Measurements from ENCODE around the gene PRKCZ. TPM values are rescaled to one million over a fixed set of nuclear protein-coding genes. Genes with fewer than 3 reads are reported as not detected.

The PRKCZ gene
- total and polyA plus RNA-seq, 2 experiments from 2014 or later: 1.4 to 2.8 TPM

DNA sequence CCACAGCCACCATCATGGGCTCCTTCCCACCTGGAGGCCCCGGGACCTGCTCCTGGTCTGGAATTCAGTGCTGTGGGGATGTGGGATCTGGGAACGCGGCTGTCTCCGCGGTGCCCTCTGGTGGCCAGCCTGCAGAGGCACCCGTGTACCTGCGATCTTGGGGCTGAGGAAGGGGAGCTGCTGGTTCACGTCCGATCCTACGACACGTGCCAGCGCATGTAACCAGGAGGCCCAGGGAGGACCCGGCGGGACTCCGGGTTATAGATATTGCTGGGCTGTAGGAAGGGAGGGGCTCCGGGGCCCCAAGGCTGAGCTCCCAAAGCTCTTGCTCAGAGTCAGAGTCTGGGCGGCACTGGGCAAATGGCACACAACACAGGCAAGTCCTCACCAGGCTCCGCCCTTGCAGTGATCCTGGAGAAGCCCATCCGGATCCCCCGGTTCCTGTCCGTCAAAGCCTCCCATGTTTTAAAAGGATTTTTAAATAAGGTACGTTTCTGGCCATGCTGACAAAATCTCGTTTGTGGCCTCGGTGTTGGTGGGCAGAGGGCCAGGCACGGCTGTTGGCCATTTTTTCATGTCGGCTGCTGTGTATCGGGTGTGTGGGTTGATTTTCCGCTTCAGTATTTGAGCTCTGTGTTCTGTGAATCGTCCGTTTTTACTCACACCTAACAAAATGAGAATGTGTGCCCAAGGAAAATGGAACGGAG lies 124.3 kb downstream of the PRKCZ start:
- no peaks in the 10 kb centered on the region for H3F3A ChIP-seq (ENCODE audit: insufficient read depth)
- TF ChIP-seq EZH2phosphoT487 (IDR thresholded peaks at IDR 0.05; ENCODE audit: insufficient read depth, low read depth) (no peak), EZH2 (IDR thresholded peaks at IDR 0.05; ENCODE audit: insufficient read depth, poor library complexity, severe bottlenecking) (no peak)
- 6 to 8% methylated on average over 31 of the region's 31 CpGs for WGBS, 2 experiments (ENCODE audit: low coverage in 1 of 2, low lambda C conversion rate in 2 of 2, missing lambda C conversion rate in 2 of 2)
- H2AFZ ChIP-seq: peak overlapping the region; percentile 74
- in situ Hi-C loops (cut with MboI): loop anchor here (25.0 kb wide), 1 partner anchor 338 kb away; no protein-coding TSS in a partner anchor
- no peaks in the 10 kb centered on the region for H4K20me1 ChIP-seq (ENCODE audit: insufficient read depth)
- H3K27ac ChIP-seq: no peak overlapping the region
- no peaks in the 10 kb centered on the region for H3K79me2 ChIP-seq (ENCODE audit: insufficient read depth)
- no peaks in the 10 kb centered on the region for H3K27me3 ChIP-seq (replicated peaks; ENCODE audit: insufficient read depth)
- peak overlapping the region; percentile 34 for H3K9ac ChIP-seq
- H3K36me3 ChIP-seq (ENCODE audit: low read depth): no peaks in the 10 kb centered on the region
- H3K4me2 ChIP-seq (ENCODE audit: unreplicated experiment): peak overlapping the region; percentile 97
- peak overlapping the region; percentile 72 for H3K4me3 ChIP-seq
- H3K4me1 ChIP-seq (ENCODE audit: insufficient read depth): peaks cover 5% of the 10 kb centered on the region; the same call in 1 of the 2 replicates
- no peaks in the 10 kb centered on the region for H3K9me3 ChIP-seq (ENCODE audit: low read depth)
- H3K9me2 ChIP-seq (ENCODE audit: insufficient read depth): no peaks in the 10 kb centered on the region
- DNase-seq: peak; percentile 80

DNA sequence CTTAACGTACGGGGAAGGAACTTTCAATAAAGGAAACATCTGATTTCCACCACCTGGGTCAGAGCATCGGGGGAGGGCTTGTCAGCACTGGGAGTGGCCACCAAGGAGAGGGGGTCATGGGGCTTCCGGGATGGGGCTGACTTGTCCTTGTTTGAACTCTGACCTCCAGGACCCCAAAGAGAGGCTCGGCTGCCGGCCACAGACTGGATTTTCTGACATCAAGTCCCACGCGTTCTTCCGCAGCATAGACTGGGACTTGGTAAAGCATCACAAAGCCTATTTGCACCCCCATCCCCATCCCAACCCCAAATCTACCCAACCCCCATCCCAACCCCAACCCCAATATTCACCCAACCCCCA lies 124.8 kb downstream of the PRKCZ start:
- Histone ChIP-seq H3K9me3 (ENCODE audit: low read depth) (no peaks in the 10 kb centered on the region), H3K27me3 (replicated peaks; ENCODE audit: insufficient read depth) (no peaks in the 10 kb centered on the region), H2AFZ (peak overlapping the region; percentile 74), H3F3A (ENCODE audit: insufficient read depth) (no peaks in the 10 kb centered on the region), H3K9ac (peak overlapping the region; percentile 34), H3K9me2 (ENCODE audit: insufficient read depth) (no peaks in the 10 kb centered on the region), H3K4me3 (peak overlapping the region; percentile 72), H3K79me2 (ENCODE audit: insufficient read depth) (no peaks in the 10 kb centered on the region), H4K20me1 (ENCODE audit: insufficient read depth) (no peaks in the 10 kb centered on the region), H3K4me1 (ENCODE audit: insufficient read depth) (peaks cover 2% of the 10 kb centered on the region; the same call in 1 of the 2 replicates), H3K36me3 (ENCODE audit: low read depth) (no peaks in the 10 kb centered on the region), H3K27ac (no peak overlapping the region), H3K4me2 (ENCODE audit: unreplicated experiment) (peak overlapping the region; percentile 97)
- no peak for TF ChIP-seq EZH2 (IDR thresholded peaks at IDR 0.05; ENCODE audit: insufficient read depth, poor library complexity, severe bottlenecking)
- WGBS, 2 experiments (ENCODE audit: low coverage in 1 of 2, low lambda C conversion rate in 2 of 2, missing lambda C conversion rate in 2 of 2): 59 to 62% methylated on average over 9 of the region's 9 CpGs
- in situ Hi-C loops (cut with MboI): loop anchor here (25.0 kb wide), 1 partner anchor 337 kb away; no protein-coding TSS in a partner anchor
- DNase-seq: no peak

DNA sequence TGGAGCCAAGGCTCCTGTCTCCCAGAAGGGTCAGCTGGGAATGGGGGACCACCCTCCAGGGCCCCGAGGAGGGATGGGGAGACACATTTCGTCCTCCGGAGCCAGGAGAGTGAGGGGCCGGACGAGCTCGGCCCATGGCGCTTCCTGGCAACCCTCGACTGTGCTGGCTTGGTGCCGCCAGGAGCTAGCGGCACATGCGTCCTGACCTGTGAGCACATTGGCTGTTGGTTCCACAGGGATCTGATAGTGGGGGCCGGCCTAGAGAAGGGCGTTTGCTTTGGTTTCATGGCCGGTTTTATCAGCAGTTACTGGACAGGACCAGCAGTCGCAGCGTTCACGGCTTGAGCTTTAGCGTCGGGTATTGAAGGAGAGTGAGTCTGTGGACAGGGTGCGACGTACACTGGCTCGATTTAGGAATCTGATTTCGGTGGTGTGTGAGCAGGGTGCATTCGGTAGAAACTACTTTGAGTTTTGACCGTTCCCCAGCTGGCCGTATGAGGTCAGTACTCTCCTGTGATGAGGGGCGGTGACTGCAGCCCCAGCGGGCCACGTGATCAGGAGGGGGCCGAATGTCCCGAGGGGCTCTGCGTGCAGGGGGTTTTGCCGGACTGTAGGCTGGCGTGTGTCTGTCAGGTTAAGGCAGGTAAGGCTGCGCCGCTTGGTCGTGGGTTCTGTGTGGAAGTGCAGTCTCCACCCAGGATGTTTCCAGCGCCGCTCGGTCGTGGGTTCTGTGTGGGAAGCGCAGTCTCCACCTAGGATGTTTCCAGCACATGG lies 125.7 kb downstream of the PRKCZ start:
- in situ Hi-C loops (cut with MboI): loop anchor here (25.0 kb wide), 1 partner anchor 336 kb away; no protein-coding TSS in a partner anchor
- Histone ChIP-seq H2AFZ (no peak overlapping the region), H3K4me1 (ENCODE audit: insufficient read depth) (no peaks in the 10 kb centered on the region), H3K4me3 (no peak overlapping the region), H3K36me3 (ENCODE audit: low read depth) (no peaks in the 10 kb centered on the region), H3K27ac (no peak overlapping the region), H3K9me2 (ENCODE audit: insufficient read depth) (no peaks in the 10 kb centered on the region), H3K4me2 (ENCODE audit: unreplicated experiment) (no peak overlapping the region), H3K79me2 (ENCODE audit: insufficient read depth) (no peaks in the 10 kb centered on the region), H3F3A (ENCODE audit: insufficient read depth) (no peaks in the 10 kb centered on the region), H3K9me3 (ENCODE audit: low read depth) (no peaks in the 10 kb centered on the region), H4K20me1 (ENCODE audit: insufficient read depth) (no peaks in the 10 kb centered on the region), H3K9ac (no peak overlapping the region), H3K27me3 (replicated peaks; ENCODE audit: insufficient read depth) (no peaks in the 10 kb centered on the region)
- WGBS, 2 experiments (ENCODE audit: low coverage in 1 of 2, low lambda C conversion rate in 2 of 2, missing lambda C conversion rate in 2 of 2): 87% methylated on average over 40 to 42 of the region's 42 CpGs
- no peak for DNase-seq
- TF ChIP-seq EZH2phosphoT487 (IDR thresholded peaks at IDR 0.05; ENCODE audit: insufficient read depth, low read depth): no peak
- no peak for TF ChIP-seq EZH2 (IDR thresholded peaks at IDR 0.05; ENCODE audit: insufficient read depth, poor library complexity, severe bottlenecking)

DNA sequence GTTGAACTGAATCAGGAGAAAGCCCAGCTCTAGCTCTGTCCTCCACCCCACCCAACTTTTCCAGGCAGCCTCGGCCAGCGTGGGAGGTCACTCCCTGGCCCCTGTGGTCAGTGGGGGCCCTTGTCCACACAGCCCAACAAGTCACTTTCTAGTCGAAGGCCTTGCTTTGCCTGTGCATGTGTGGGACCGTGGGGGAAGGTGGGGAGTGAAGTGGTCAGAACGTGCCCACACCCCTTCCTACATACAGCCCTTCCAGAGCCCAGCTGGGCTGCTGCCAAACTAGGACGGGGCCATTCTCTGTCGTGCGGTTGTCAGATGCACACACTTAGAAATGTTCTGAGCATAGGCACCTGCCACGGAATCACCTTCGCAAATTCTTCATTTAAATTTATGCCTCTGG lies 126.4 kb downstream of the PRKCZ start:
- WGBS, 2 experiments (ENCODE audit: low coverage in 1 of 2, low lambda C conversion rate in 2 of 2, missing lambda C conversion rate in 2 of 2): 74 to 80% methylated on average over 10 of the region's 10 CpGs
- H3K27me3 ChIP-seq (replicated peaks; ENCODE audit: insufficient read depth): no peaks in the 10 kb centered on the region
- H2AFZ ChIP-seq: no peak overlapping the region
- H3K27ac ChIP-seq: no peak overlapping the region
- in situ Hi-C loops (cut with MboI): loop anchor here (25.0 kb wide), 1 partner anchor 336 kb away; no protein-coding TSS in a partner anchor
- DNase-seq: no peak
- no peaks in the 10 kb centered on the region for H3K9me2 ChIP-seq (ENCODE audit: insufficient read depth)
- no peak for TF ChIP-seq EZH2phosphoT487 (IDR thresholded peaks at IDR 0.05; ENCODE audit: insufficient read depth, low read depth)
- no peak for TF ChIP-seq EZH2 (IDR thresholded peaks at IDR 0.05; ENCODE audit: insufficient read depth, poor library complexity, severe bottlenecking)
- no peak overlapping the region for H3K4me2 ChIP-seq (ENCODE audit: unreplicated experiment)
- no peak overlapping the region for H3K9ac ChIP-seq
- no peaks in the 10 kb centered on the region for H3K4me1 ChIP-seq (ENCODE audit: insufficient read depth)
- H3K9me3 ChIP-seq (ENCODE audit: low read depth): no peaks in the 10 kb centered on the region
- no peaks in the 10 kb centered on the region for H3K79me2 ChIP-seq (ENCODE audit: insufficient read depth)
- no peaks in the 10 kb centered on the region for H3F3A ChIP-seq (ENCODE audit: insufficient read depth)
- no peaks in the 10 kb centered on the region for H3K36me3 ChIP-seq (ENCODE audit: low read depth)
- no peaks in the 10 kb centered on the region for H4K20me1 ChIP-seq (ENCODE audit: insufficient read depth)
- no peak overlapping the region for H3K4me3 ChIP-seq

Data from GM23248 (cell line).